Measurements from ENCODE around the gene PJVK.

- TF ChIP-seq ZNF274 (IDR thresholded peaks at IDR 0.05; ENCODE audit: low read depth, low read length) (no peak), SUZ12 (IDR thresholded peaks at IDR 0.05; ENCODE audit: extremely low read depth, insufficient read depth, insufficient read length) (no peak)
These were observed 54.9 kb downstream of the PJVK start for GRCh38 chr2:178506101-178506500.
